ENCODE data around the gene GPR89B. TPM values are rescaled to one million over a fixed set of nuclear protein-coding genes. Genes with fewer than 3 reads are reported as not detected.
"Not testable (repeated sequence)": the region's sequence is repeated elsewhere in the genome, so short reads cannot be mapped to it uniquely, and the experiment has no call there.

Gene GPR89B
- polyA plus RNA-seq, 1 donor from 2014 or later = 54.7 TPM

DNA sequence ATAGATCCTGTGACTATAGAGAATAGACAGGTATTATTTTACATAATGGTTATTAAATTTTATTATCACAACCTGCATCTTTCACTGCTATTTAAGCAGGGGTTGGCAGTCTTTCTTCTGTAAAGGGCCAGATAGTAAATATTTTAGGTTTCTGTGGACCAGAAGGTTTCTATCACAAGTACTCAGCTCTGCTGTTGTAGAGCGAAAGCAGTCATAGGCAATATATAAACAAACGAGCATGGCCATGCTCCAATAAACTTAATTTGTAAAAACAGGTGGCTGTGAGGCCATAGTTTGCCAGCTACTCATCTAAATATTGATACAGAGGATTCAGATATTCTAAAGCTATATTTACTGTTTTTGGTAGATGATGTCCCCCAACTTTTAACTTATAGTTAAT lies 12.2 kb downstream of the GPR89B start:
- not testable (repeated sequence) for H3K4me3 ChIP-seq (ENCODE audit: low read length); H4K20me1 ChIP-seq (ENCODE audit: insufficient read depth); H2AFZ ChIP-seq (ENCODE audit: low read depth, low read length); H3K9me2 ChIP-seq (ENCODE audit: insufficient read depth, low read length); H3F3A ChIP-seq (ENCODE audit: insufficient read depth, low read length, poor library complexity, severe bottlenecking); H3K27me3 ChIP-seq (ENCODE audit: insufficient read depth, low read depth, low read length); H3K4me2 ChIP-seq (ENCODE audit: low read length); H3K27ac ChIP-seq (ENCODE audit: low read length); H3K9ac ChIP-seq (ENCODE audit: low read length); H3K79me2 ChIP-seq (replicated peaks; ENCODE audit: insufficient read depth, low read length); H3K9me3 ChIP-seq (ENCODE audit: low read length); H3K36me3 ChIP-seq (ENCODE audit: insufficient read depth, low read length)

GRCh38 chr1:147942563-147942962 lies 14.3 kb downstream of the GPR89B start:
- not testable (repeated sequence) for H3K9me2 ChIP-seq (ENCODE audit: insufficient read depth, low read length); H3K36me3 ChIP-seq (ENCODE audit: insufficient read depth, low read length); H3K4me3 ChIP-seq (ENCODE audit: low read length); H3K4me2 ChIP-seq (ENCODE audit: low read length); H4K20me1 ChIP-seq (ENCODE audit: insufficient read depth); H3K27ac ChIP-seq (ENCODE audit: low read length); H3K9ac ChIP-seq (ENCODE audit: low read length); H3K79me2 ChIP-seq (replicated peaks; ENCODE audit: insufficient read depth, low read length); H2AFZ ChIP-seq (ENCODE audit: low read depth, low read length); H3K9me3 ChIP-seq (ENCODE audit: low read length); H3K27me3 ChIP-seq (ENCODE audit: insufficient read depth, low read depth, low read length); H3F3A ChIP-seq (ENCODE audit: insufficient read depth, low read length, poor library complexity, severe bottlenecking)

GRCh38 chr1:147949517-147949916 lies 21.3 kb downstream of the GPR89B start:
- H3K36me3 ChIP-seq (ENCODE audit: insufficient read depth, low read length); H2AFZ ChIP-seq (ENCODE audit: low read depth, low read length); H3K9ac ChIP-seq (ENCODE audit: low read length); H3K4me3 ChIP-seq (ENCODE audit: low read length); H3K27me3 ChIP-seq (ENCODE audit: insufficient read depth, low read depth, low read length); H3F3A ChIP-seq (ENCODE audit: insufficient read depth, low read length, poor library complexity, severe bottlenecking); H3K9me2 ChIP-seq (ENCODE audit: insufficient read depth, low read length); H3K4me2 ChIP-seq (ENCODE audit: low read length); H3K27ac ChIP-seq (ENCODE audit: low read length); H3K9me3 ChIP-seq (ENCODE audit: low read length); H4K20me1 ChIP-seq (ENCODE audit: insufficient read depth); H3K79me2 ChIP-seq (replicated peaks; ENCODE audit: insufficient read depth, low read length): not testable (repeated sequence)

DNA sequence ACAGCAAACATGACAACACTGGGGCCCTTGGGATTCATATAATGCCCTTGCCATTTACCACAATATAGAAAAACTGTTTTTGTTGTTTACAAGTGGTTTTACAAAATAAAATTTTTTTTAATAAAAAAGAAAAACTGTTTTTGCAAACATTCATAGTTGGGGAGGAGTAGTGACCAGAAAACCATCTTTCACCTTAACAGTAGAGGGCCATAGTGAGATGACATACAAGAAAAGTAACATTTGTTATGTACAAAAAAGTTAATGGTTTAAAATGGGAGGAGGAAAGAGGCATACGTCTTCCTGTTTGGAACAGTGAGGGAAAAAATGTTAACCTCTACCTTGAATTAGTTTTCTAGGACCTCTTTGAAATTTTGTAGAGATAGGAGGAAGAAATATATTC lies 30.7 kb downstream of the GPR89B start:
- not testable (repeated sequence) for H3F3A ChIP-seq (ENCODE audit: insufficient read depth, low read length, poor library complexity, severe bottlenecking); H3K27me3 ChIP-seq (ENCODE audit: insufficient read depth, low read depth, low read length); H3K9me2 ChIP-seq (ENCODE audit: insufficient read depth, low read length); H3K4me3 ChIP-seq (ENCODE audit: low read length); H3K27ac ChIP-seq (ENCODE audit: low read length); H3K9me3 ChIP-seq (ENCODE audit: low read length); H2AFZ ChIP-seq (ENCODE audit: low read depth, low read length); H4K20me1 ChIP-seq (ENCODE audit: insufficient read depth); H3K79me2 ChIP-seq (replicated peaks; ENCODE audit: insufficient read depth, low read length); H3K4me2 ChIP-seq (ENCODE audit: low read length); H3K9ac ChIP-seq (ENCODE audit: low read length); H3K36me3 ChIP-seq (ENCODE audit: insufficient read depth, low read length)

GRCh38 chr1:147959680-147960079 lies 31.5 kb downstream of the GPR89B start:
- not testable (repeated sequence) for H3K27ac ChIP-seq (ENCODE audit: low read length); H3K4me3 ChIP-seq (ENCODE audit: low read length); H3K4me2 ChIP-seq (ENCODE audit: low read length); H2AFZ ChIP-seq (ENCODE audit: low read depth, low read length); H3K27me3 ChIP-seq (ENCODE audit: insufficient read depth, low read depth, low read length); H4K20me1 ChIP-seq (ENCODE audit: insufficient read depth); H3F3A ChIP-seq (ENCODE audit: insufficient read depth, low read length, poor library complexity, severe bottlenecking); H3K9me2 ChIP-seq (ENCODE audit: insufficient read depth, low read length); H3K9me3 ChIP-seq (ENCODE audit: low read length); H3K9ac ChIP-seq (ENCODE audit: low read length); H3K36me3 ChIP-seq (ENCODE audit: insufficient read depth, low read length); H3K79me2 ChIP-seq (replicated peaks; ENCODE audit: insufficient read depth, low read length)

GRCh38 chr1:147964575-147964974 lies 36.4 kb downstream of the GPR89B start:
- H3K27ac ChIP-seq (ENCODE audit: low read length); H3K9ac ChIP-seq (ENCODE audit: low read length); H3K4me2 ChIP-seq (ENCODE audit: low read length); H2AFZ ChIP-seq (ENCODE audit: low read depth, low read length); H4K20me1 ChIP-seq (ENCODE audit: insufficient read depth); H3K79me2 ChIP-seq (replicated peaks; ENCODE audit: insufficient read depth, low read length); H3K9me3 ChIP-seq (ENCODE audit: low read length); H3K27me3 ChIP-seq (ENCODE audit: insufficient read depth, low read depth, low read length); H3K9me2 ChIP-seq (ENCODE audit: insufficient read depth, low read length); H3K36me3 ChIP-seq (ENCODE audit: insufficient read depth, low read length); H3F3A ChIP-seq (ENCODE audit: insufficient read depth, low read length, poor library complexity, severe bottlenecking); H3K4me3 ChIP-seq (ENCODE audit: low read length): not testable (repeated sequence)

DNA sequence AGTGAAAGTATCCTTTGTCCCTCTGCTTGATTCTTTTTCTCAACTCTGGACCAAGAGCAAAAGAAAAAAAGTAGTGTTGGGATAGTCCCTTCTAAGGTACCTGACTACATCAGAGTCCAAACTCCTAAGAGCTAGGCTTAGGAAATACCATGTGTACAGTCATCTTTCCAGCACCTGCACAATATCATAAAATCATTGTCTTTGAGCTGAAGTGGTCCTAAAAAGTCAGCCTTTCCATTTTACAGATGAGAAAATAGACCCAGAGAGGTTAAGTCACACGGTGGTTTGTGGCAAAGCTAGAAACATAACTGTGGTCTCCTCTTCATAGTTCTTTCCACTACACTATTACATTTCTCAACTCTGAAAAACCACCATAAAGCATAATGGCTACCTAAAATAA lies 38.4 kb downstream of the GPR89B start:
- not testable (repeated sequence) for H3K9me3 ChIP-seq (ENCODE audit: low read length); H3K27me3 ChIP-seq (ENCODE audit: insufficient read depth, low read depth, low read length); H3F3A ChIP-seq (ENCODE audit: insufficient read depth, low read length, poor library complexity, severe bottlenecking); H3K9ac ChIP-seq (ENCODE audit: low read length); H3K9me2 ChIP-seq (ENCODE audit: insufficient read depth, low read length); H3K36me3 ChIP-seq (ENCODE audit: insufficient read depth, low read length); H3K4me3 ChIP-seq (ENCODE audit: low read length); H3K4me2 ChIP-seq (ENCODE audit: low read length); H4K20me1 ChIP-seq (ENCODE audit: insufficient read depth); H3K27ac ChIP-seq (ENCODE audit: low read length); H3K79me2 ChIP-seq (replicated peaks; ENCODE audit: insufficient read depth, low read length); H2AFZ ChIP-seq (ENCODE audit: low read depth, low read length)

DNA sequence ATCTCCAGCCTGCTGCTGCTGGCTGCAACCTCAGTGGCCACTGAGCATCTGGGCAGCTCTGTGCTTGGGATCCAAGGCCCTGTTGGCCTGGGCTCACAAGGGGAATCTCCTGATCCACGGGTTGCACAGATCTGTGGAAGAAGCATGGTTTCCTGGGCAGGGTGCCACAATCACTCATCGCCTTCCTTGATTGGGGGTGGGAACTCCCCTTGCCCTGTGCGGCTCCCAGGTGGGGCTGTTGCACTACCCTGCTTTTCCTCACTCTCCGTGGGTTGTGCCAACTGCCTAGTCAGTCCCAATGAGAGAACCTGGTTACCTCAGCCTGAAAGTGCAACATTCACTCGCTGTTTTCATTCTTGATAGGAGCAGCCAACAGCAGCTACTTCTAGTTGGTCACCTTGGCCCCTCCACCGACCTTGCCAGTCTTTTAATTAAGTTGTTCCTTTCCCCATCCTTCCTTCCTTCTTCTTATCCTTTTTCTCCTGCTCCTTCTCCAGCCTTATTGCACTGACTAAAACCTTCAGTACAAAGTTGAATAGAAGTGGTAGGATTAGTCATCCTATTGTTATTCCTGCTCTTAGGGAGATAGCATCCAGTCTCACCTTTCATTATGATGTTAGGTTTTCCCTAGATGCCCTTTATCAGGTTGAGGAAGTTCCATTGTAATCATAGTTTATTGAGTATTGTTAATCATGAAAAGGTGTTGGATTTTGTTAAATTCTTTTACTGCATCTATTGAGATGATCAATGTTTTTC lies 50.9 kb downstream of the GPR89B start:
- H2AFZ ChIP-seq (ENCODE audit: low read depth, low read length); H3K36me3 ChIP-seq (ENCODE audit: insufficient read depth, low read length); H3F3A ChIP-seq (ENCODE audit: insufficient read depth, low read length, poor library complexity, severe bottlenecking); H3K27me3 ChIP-seq (ENCODE audit: insufficient read depth, low read depth, low read length); H3K9me3 ChIP-seq (ENCODE audit: low read length); H3K4me2 ChIP-seq (ENCODE audit: low read length); H3K4me3 ChIP-seq (ENCODE audit: low read length); H3K9me2 ChIP-seq (ENCODE audit: insufficient read depth, low read length); H3K9ac ChIP-seq (ENCODE audit: low read length); H3K79me2 ChIP-seq (replicated peaks; ENCODE audit: insufficient read depth, low read length); H4K20me1 ChIP-seq (ENCODE audit: insufficient read depth); H3K27ac ChIP-seq (ENCODE audit: low read length): not testable (repeated sequence)
